ENCODE data around the gene KPNA3.

DNA sequence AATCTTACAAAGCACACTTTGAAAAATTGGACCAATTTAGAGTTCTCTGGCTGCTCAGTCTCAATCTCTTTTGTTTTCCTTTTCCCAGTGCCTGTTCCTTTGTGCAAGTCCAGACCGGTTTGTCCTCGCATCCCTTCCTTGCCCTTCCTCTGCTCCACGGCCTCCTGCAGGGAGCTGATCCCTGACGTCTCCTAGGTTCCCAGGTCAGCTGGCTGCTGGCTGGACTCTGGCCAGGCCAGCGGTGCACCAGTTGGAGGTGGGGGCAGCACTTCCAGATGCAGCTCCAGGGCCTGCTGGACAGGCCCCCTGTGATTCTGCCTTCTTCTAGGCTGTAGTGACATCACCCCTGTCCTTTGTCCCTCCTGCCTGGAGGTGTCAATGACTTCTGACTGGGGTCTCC is 44.0 kb upstream of the KPNA3 start:
- no peak for TF ChIP-seq EZH2 (IDR thresholded peaks at IDR 0.05; ENCODE audit: low read length, missing control alignments)
- TF ChIP-seq, protein P1, sequence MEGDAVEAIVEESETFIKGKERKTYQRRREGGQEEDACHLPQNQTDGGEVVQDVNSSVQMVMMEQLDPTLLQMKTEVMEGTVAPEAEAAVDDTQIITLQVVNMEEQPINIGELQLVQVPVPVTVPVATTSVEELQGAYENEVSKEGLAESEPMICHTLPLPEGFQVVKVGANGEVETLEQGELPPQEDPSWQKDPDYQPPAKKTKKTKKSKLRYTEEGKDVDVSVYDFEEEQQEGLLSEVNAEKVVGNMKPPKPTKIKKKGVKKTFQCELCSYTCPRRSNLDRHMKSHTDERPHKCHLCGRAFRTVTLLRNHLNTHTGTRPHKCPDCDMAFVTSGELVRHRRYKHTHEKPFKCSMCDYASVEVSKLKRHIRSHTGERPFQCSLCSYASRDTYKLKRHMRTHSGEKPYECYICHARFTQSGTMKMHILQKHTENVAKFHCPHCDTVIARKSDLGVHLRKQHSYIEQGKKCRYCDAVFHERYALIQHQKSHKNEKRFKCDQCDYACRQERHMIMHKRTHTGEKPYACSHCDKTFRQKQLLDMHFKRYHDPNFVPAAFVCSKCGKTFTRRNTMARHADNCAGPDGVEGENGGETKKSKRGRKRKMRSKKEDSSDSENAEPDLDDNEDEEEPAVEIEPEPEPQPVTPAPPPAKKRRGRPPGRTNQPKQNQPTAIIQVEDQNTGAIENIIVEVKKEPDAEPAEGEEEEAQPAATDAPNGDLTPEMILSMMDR (conservative IDR thresholded peaks at IDR 0.05 in 1 of 2, IDR thresholded peaks at IDR 0.05 in 1 of 2; ENCODE audit: low read depth in 1 of 2, low read length in 2 of 2) = no peak
